ENCODE data around the gene XPO6. TPM values are rescaled to one million over a fixed set of nuclear protein-coding genes. Genes with fewer than 3 reads are reported as not detected.

The XPO6 gene

Small RNA genes lying within 50 kb of the gene (small RNA-seq; reads per million reads assigned to genes)
- gene RF00402 (ENCODE audit: insufficient read depth): not detected
- not detected for gene RNY1P10 (ENCODE audit: insufficient read depth)
